ENCODE measurements around the gene ADCK2.
A peak's percentile ranks its signal among the peaks of the same experiment; 100 is the strongest.
"Not testable (repeated sequence)": the region's sequence is repeated elsewhere in the genome, so short reads cannot be mapped to it uniquely, and the experiment has no call there.

The ADCK2 gene

GRCh38 chr7:140675726-140676125, 3.0 kb downstream of the ADCK2 start:
- H3K9me3 ChIP-seq (ENCODE audit: insufficient read depth, low read depth, low read length) = no peaks in the 10 kb centered on the region
- peaks cover 8% of the 10 kb centered on the region for H4K20me1 ChIP-seq (ENCODE audit: insufficient read depth, low read length, poor library complexity, severe bottlenecking)
- no peaks in the 10 kb centered on the region for H3F3A ChIP-seq (ENCODE audit: low read depth)
- H3K9me2 ChIP-seq (replicated peaks; ENCODE audit: low read depth, low read length) = no peaks in the 10 kb centered on the region
- no peak overlapping the region for H2AFZ ChIP-seq (ENCODE audit: low read length)
- no peak for TF ChIP-seq EZH2phosphoT487 (IDR thresholded peaks at IDR 0.05; ENCODE audit: borderline replicate concordance)
- no peak for TF ChIP-seq CTCF (conservative IDR thresholded peaks at IDR 0.05; ENCODE audit: low read length)
- H3K9ac ChIP-seq (ENCODE audit: low read depth, low read length, poor library complexity, severe bottlenecking) = peak overlapping the region; percentile 69
- H3K36me3 ChIP-seq (ENCODE audit: insufficient read depth, low read length) = peaks cover 7% of the 10 kb centered on the region; the same call in 1 of the 2 replicates
- H3K4me1 ChIP-seq (ENCODE audit: insufficient read depth, low read length, poor library complexity, severe bottlenecking) = peaks cover 39% of the 10 kb centered on the region
- H3K27me3 ChIP-seq (ENCODE audit: insufficient read depth, low read length, poor library complexity, severe bottlenecking) = no peaks in the 10 kb centered on the region
- H3K4me2 ChIP-seq (ENCODE audit: low read depth, low read length, poor library complexity, severe bottlenecking) = peak overlapping the region; percentile 97
- H3K4me3 ChIP-seq (ENCODE audit: low read length, poor library complexity, severe bottlenecking) = peak overlapping the region; percentile 74
- peaks cover 35% of the 10 kb centered on the region for H3K79me2 ChIP-seq (ENCODE audit: insufficient read depth, low read length)

- Histone ChIP-seq H3F3A (ENCODE audit: low read depth) (no peaks in the 10 kb centered on the region), H4K20me1 (ENCODE audit: insufficient read depth, low read length, poor library complexity, severe bottlenecking) (peaks cover 8% of the 10 kb centered on the region), H3K36me3 (ENCODE audit: insufficient read depth, low read length) (peaks cover 10% of the 10 kb centered on the region; the same call in 1 of the 2 replicates), H3K9me3 (ENCODE audit: insufficient read depth, low read depth, low read length) (no peaks in the 10 kb centered on the region), H3K4me3 (ENCODE audit: low read length, poor library complexity, severe bottlenecking) (peak overlapping the region; percentile 74), H3K27me3 (ENCODE audit: insufficient read depth, low read length, poor library complexity, severe bottlenecking) (no peaks in the 10 kb centered on the region), H3K79me2 (ENCODE audit: insufficient read depth, low read length) (peaks cover 35% of the 10 kb centered on the region), H3K4me2 (ENCODE audit: low read depth, low read length, poor library complexity, severe bottlenecking) (peak overlapping the region; percentile 97), H3K9me2 (replicated peaks; ENCODE audit: low read depth, low read length) (no peaks in the 10 kb centered on the region), H2AFZ (ENCODE audit: low read length) (no peak overlapping the region), H3K9ac (ENCODE audit: low read depth, low read length, poor library complexity, severe bottlenecking) (peak overlapping the region; percentile 69), H3K4me1 (ENCODE audit: insufficient read depth, low read length, poor library complexity, severe bottlenecking) (peaks cover 39% of the 10 kb centered on the region)
- TF ChIP-seq EZH2phosphoT487 (IDR thresholded peaks at IDR 0.05; ENCODE audit: borderline replicate concordance) (no peak), CTCF (conservative IDR thresholded peaks at IDR 0.05; ENCODE audit: low read length) (no peak)
Observed at GRCh38 chr7:140676306-140676705, 3.6 kb downstream of the ADCK2 start.

- Histone ChIP-seq H3K79me2 (ENCODE audit: insufficient read depth, low read length) (peaks cover 35% of the 10 kb centered on the region), H3K4me1 (ENCODE audit: insufficient read depth, low read length, poor library complexity, severe bottlenecking) (peaks cover 38% of the 10 kb centered on the region), H3K4me2 (ENCODE audit: low read depth, low read length, poor library complexity, severe bottlenecking) (peak overlapping the region; percentile 97), H3K36me3 (ENCODE audit: insufficient read depth, low read length) (peaks cover 10% of the 10 kb centered on the region; the same call in 1 of the 2 replicates)
- H4K20me1 ChIP-seq (ENCODE audit: insufficient read depth, low read length, poor library complexity, severe bottlenecking); H3K9ac ChIP-seq (ENCODE audit: low read depth, low read length, poor library complexity, severe bottlenecking); H2AFZ ChIP-seq (ENCODE audit: low read length); H3K9me3 ChIP-seq (ENCODE audit: insufficient read depth, low read depth, low read length); H3K27me3 ChIP-seq (ENCODE audit: insufficient read depth, low read length, poor library complexity, severe bottlenecking); H3F3A ChIP-seq (ENCODE audit: low read depth); H3K9me2 ChIP-seq (replicated peaks; ENCODE audit: low read depth, low read length); H3K4me3 ChIP-seq (ENCODE audit: low read length, poor library complexity, severe bottlenecking): not testable (repeated sequence)
Observed at GRCh38 chr7:140676956-140677355, 4.2 kb downstream of the ADCK2 start.

- Histone ChIP-seq H3K9me2 (replicated peaks; ENCODE audit: low read depth, low read length) (no peaks in the 10 kb centered on the region), H3K4me2 (ENCODE audit: low read depth, low read length, poor library complexity, severe bottlenecking) (no peak overlapping the region), H3K27me3 (ENCODE audit: insufficient read depth, low read length, poor library complexity, severe bottlenecking) (no peaks in the 10 kb centered on the region), H3K4me3 (ENCODE audit: low read length, poor library complexity, severe bottlenecking) (no peak overlapping the region), H3F3A (ENCODE audit: low read depth) (no peaks in the 10 kb centered on the region), H3K9ac (ENCODE audit: low read depth, low read length, poor library complexity, severe bottlenecking) (no peak overlapping the region), H3K9me3 (ENCODE audit: insufficient read depth, low read depth, low read length) (no peaks in the 10 kb centered on the region), H3K4me1 (ENCODE audit: insufficient read depth, low read length, poor library complexity, severe bottlenecking) (peaks cover 32% of the 10 kb centered on the region), H2AFZ (ENCODE audit: low read length) (no peak overlapping the region), H4K20me1 (ENCODE audit: insufficient read depth, low read length, poor library complexity, severe bottlenecking) (peaks cover 8% of the 10 kb centered on the region), H3K36me3 (ENCODE audit: insufficient read depth, low read length) (peaks cover 10% of the 10 kb centered on the region; the same call in 1 of the 2 replicates), H3K79me2 (ENCODE audit: insufficient read depth, low read length) (peaks cover 35% of the 10 kb centered on the region)
- TF ChIP-seq EZH2phosphoT487 (IDR thresholded peaks at IDR 0.05; ENCODE audit: borderline replicate concordance) (no peak), CTCF (conservative IDR thresholded peaks at IDR 0.05; ENCODE audit: low read length) (no peak)
Observed at GRCh38 chr7:140677496-140677895, 4.8 kb downstream of the ADCK2 start.

Measured in Loucy (cell line).